Measurements from ENCODE around the gene B3GNT8. TPM values are rescaled to one million over a fixed set of nuclear protein-coding genes. Genes with fewer than 3 reads are reported as not detected.

Gene B3GNT8
- total and polyA plus RNA-seq, 2 of the 4 experiments (the other 2 are of a cell fraction) = 0.36 TPM

DNA sequence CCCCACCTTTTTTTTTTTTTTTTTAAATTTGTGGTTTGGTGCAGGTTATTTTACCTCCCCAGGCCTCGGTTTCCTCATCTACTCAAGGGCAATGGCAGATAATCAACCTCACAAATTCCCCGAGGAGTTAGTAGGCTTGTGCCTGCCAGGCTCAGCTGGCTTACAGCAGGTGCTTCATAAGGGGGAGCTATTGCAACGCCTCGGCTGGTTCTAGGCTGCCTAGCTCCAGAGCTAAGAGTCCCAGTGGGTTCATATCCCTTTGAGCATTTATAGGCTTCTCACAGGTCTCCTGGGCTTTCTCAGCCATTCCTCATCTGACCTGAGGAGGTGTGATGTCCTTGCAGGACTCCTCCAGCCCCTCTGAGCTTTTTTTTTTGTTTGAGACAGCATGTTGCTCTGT lies 18.9 kb downstream of the B3GNT8 start:
- H3K27me3 ChIP-seq (ENCODE audit: control insufficient read depth, insufficient read depth, low read length) = no peaks in the 10 kb centered on the region
- no peak overlapping the region for H3K18ac ChIP-seq (ENCODE audit: low read depth, low read length)
- H3K23ac ChIP-seq (ENCODE audit: low read depth, low read length) = no peak overlapping the region
- 75% methylated on average over 2 of the region's 4 CpGs; no CpG with 5 or more reads in 1 of the 2 experiments for WGBS, 2 experiments (ENCODE audit: extremely low coverage in 2 of 2, insufficient read length in 1 of 2)
- H3K79me1 ChIP-seq (ENCODE audit: low read depth in 1 of 2, low read length in 2 of 2) = peaks cover 5% of the 10 kb centered on the region in 2 experiments; a peak in 3 of 4 replicates
- no peak overlapping the region for H3K4me3 ChIP-seq (ENCODE audit: insufficient read depth, low read depth, low read length)
- TF ChIP-seq NFE2L2 (IDR thresholded peaks at IDR 0.05; ENCODE audit: low read depth, low read length) (no peak), RFX5 (IDR thresholded peaks at IDR 0.05; ENCODE audit: low read depth, low read length) (no peak), MXI1 (IDR thresholded peaks at IDR 0.05; ENCODE audit: borderline replicate concordance, low read depth, low read length) (no peak), POLR2A (IDR thresholded peaks at IDR 0.05; ENCODE audit: low read depth, low read length) (no peak), MAFK (IDR thresholded peaks at IDR 0.05; ENCODE audit: low read depth, low read length) (no peak), RCOR1 (IDR thresholded peaks at IDR 0.05; ENCODE audit: insufficient replicate concordance, low read length) (no peak), RAD21 (IDR thresholded peaks at IDR 0.05; ENCODE audit: low read length) (no peak)
- TF ChIP-seq, protein P1, sequence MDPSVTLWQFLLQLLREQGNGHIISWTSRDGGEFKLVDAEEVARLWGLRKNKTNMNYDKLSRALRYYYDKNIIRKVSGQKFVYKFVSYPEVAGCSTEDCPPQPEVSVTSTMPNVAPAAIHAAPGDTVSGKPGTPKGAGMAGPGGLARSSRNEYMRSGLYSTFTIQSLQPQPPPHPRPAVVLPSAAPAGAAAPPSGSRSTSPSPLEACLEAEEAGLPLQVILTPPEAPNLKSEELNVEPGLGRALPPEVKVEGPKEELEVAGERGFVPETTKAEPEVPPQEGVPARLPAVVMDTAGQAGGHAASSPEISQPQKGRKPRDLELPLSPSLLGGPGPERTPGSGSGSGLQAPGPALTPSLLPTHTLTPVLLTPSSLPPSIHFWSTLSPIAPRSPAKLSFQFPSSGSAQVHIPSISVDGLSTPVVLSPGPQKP (IDR thresholded peaks at IDR 0.05; ENCODE audit: borderline replicate concordance, low read depth, low read length) = no peak
- TF ChIP-seq, protein P2, sequence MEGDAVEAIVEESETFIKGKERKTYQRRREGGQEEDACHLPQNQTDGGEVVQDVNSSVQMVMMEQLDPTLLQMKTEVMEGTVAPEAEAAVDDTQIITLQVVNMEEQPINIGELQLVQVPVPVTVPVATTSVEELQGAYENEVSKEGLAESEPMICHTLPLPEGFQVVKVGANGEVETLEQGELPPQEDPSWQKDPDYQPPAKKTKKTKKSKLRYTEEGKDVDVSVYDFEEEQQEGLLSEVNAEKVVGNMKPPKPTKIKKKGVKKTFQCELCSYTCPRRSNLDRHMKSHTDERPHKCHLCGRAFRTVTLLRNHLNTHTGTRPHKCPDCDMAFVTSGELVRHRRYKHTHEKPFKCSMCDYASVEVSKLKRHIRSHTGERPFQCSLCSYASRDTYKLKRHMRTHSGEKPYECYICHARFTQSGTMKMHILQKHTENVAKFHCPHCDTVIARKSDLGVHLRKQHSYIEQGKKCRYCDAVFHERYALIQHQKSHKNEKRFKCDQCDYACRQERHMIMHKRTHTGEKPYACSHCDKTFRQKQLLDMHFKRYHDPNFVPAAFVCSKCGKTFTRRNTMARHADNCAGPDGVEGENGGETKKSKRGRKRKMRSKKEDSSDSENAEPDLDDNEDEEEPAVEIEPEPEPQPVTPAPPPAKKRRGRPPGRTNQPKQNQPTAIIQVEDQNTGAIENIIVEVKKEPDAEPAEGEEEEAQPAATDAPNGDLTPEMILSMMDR (conservative IDR thresholded peaks at IDR 0.05; ENCODE audit: low read depth, low read length) = no peak
- H3K27ac ChIP-seq (ENCODE audit: insufficient read depth, low read length) = no peak overlapping the region
- no peak overlapping the region for H2AK9ac ChIP-seq (replicated peaks; ENCODE audit: low read depth, low read length, poor library complexity)
- H3K4ac ChIP-seq (ENCODE audit: low read depth, low read length) = no peak overlapping the region
- no peak overlapping the region for H4K5ac ChIP-seq (ENCODE audit: low read depth, low read length)
- H2BK120ac ChIP-seq (ENCODE audit: low read depth, low read length) = no peak overlapping the region
- H3K9me3 ChIP-seq (ENCODE audit: control insufficient read depth, insufficient read depth, low read length) = no peaks in the 10 kb centered on the region
- in situ Hi-C loops (cut with MboI; ENCODE audit: low sequenced_read_pairs) (no loop called here), intact Hi-C loops (cut with micrococcal nuclease) (no loop called here), dilution Hi-C loops (cut with HindIII; ENCODE audit: low sequenced_read_pairs, unreplicated experiment) (no loop called here)
- H4K8ac ChIP-seq (ENCODE audit: low read depth in 2 of 2, low read length in 2 of 2) = no peak overlapping the region
- H3K14ac ChIP-seq (replicated peaks; ENCODE audit: low read depth, low read length) = no peak overlapping the region
- no peak overlapping the region for H3K4me2 ChIP-seq (ENCODE audit: low read depth, low read length)
- no peak overlapping the region for H4K91ac ChIP-seq (ENCODE audit: insufficient read depth, low read depth, low read length)
- H2BK20ac ChIP-seq (ENCODE audit: low read depth, low read length) = no peak overlapping the region
- no peak overlapping the region for H2AK5ac ChIP-seq (ENCODE audit: low read depth, low read length)
- H3K36me3 ChIP-seq (ENCODE audit: control insufficient read depth, insufficient read depth, low read length) = peaks cover 17% of the 10 kb centered on the region
- POLR2A ChIA-PET (ENCODE audit: unreplicated experiment) = no interaction called here
- CTCF ChIA-PET = interaction anchor here (0.8 kb wide), 1 partner anchor 23 kb away, joined by 3 read pairs; no protein-coding TSS in a partner anchor
- H3K4me1 ChIP-seq (ENCODE audit: control insufficient read depth, insufficient read depth, low read length) = peaks cover 4% of the 10 kb centered on the region
- no peak overlapping the region for H2BK5ac ChIP-seq (ENCODE audit: low read depth, low read length, poor library complexity, severe bottlenecking)
- H3K9me1 ChIP-seq (ENCODE audit: insufficient read depth, low read length) = peaks cover 7% of the 10 kb centered on the region; the same call in 1 of the 2 replicates
- H3K9ac ChIP-seq (ENCODE audit: low read depth, low read length) = no peak overlapping the region
- no peak for ATAC-seq (ENCODE audit: low read depth)
- no TSS peak for BruUV-seq (replicated peaks)
- H2AFZ ChIP-seq (replicated peaks; ENCODE audit: low read length, poor library complexity) = no peak overlapping the region
- H3K56ac ChIP-seq (ENCODE audit: extremely low read depth, insufficient read depth, low read length) = no peak overlapping the region
- DNase-seq = no peak
- H4K20me1 ChIP-seq (ENCODE audit: insufficient read depth, low read length) = no peaks in the 10 kb centered on the region
- no peak overlapping the region for H2BK15ac ChIP-seq (ENCODE audit: low read depth, low read length)
